ENCODE measurements around the gene ZEB2.

The ZEB2 gene

DNA sequence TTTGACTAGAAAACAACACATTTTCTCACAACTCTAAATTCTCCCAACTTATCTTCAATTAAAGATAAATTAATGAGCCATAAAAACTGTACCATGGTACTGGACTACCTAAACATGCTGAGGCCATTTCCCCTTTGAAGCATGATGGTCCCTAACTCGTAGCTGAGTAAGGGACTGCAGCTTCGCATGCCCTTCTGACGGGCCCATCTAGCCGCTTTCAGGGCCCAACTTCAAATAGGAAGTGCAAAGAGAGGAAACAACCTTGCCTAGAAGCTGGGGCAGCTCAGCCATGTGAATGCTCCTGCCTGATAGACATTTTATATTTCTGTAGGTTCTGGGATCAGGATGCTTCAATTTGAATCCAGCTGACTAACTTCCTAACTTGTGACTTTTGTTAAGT is 72.4 kb downstream of the ZEB2 start:
- DNase-seq, result no peak

DNA sequence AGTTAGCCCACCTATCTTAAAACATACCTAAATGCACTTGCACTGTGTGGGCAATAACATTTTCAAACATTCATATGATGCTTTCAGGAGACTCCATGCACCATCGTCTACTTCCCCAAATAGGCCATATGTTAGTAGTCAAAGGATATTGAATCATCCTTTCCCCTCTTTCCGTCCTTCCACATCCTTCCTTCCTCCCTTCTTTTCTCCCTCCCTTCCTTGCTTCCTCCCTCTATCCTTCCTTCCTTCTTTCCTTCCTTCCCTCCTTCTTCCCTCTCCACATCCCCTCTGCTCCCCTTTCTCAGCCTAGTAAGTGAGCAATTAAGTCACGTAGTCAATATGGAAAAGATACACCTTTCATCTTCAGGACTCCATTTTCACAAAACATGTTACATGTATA is 73.8 kb downstream of the ZEB2 start:
- no peak for DNase-seq

DNA sequence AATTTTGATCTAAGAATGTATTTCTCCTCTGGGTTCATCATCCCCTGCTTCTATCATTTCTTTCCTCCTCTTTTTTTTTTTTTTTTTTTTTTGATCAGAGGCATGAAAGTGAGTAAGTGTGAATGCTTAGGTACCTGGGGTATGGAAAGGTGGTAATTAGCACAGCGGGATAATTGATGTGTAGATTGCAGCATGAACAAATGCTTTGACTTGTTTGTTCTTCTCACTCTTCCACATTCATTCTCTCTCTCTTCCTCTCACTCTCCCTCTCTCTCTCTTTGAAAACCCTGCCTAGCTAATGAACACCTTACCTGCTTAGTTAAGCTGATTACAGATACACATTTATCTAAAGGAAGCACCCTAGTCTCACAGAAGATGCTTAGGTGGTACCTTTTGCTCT is 74.7 kb downstream of the ZEB2 start:
- DNase-seq, result no peak

DNA sequence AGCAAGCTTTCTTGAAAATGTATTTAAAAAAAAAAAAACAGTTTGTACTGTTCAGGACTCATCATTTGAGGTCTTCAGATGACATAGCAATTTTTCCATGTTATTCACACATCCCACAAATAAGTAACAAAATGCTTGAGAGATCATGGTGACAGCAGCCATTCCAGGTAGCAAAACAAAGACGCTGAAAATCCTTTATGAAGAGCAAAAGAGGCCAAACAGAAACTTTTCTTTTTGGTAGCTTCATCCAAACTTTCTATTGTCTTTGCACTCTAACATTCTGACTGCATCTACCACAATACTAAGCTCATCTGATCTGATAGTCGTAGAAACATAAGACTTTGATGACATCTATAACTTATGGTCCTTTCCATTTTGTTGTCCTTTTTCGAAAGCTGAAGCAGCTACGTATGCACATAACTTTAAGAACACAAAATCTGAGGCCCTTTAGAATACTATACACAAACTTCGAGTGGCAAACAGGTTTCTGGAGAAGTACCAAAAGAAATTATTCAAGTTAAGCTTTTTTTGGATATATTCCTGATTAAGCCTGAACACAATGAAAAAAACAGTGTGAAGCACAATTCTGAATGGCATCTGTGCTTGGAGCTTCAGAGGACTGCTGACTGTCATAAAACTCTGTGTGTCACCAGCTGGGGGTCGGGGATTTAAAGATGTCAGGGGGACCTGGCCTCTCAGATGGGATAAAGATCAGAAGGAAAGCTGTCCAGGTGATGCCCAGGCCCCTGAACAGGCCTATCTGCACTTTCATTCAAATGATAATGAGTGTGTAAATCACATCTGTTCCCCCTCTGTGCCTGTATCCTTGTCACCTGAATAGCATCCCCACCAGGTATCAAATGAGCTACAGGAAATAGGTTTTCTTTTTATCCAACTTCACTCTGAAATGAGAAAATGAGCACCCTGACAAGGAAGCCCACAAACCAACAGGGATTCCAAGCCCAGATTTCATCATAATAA is 75.8 kb downstream of the ZEB2 start:
- no peak for DNase-seq

DNA sequence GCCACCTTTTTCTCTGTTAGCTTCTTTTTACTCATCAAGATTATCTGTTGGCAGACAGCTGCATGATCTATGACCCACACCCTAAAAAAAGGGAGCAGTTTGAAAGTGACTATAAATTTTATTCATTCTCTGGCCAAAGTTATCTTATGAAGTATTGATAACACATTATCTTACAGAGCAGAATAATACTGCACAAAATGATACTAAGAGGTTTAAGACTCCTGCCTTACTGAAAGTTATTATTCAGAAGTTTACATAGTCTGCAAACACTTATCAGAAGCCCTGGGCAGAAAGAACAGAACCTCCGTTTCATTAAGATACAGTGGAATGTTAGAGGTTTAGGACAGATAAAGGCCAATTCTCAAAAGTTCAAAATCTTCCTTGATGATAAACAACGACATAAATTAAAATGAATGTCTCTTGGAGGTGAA is 78.2 kb downstream of the ZEB2 start:
- no peak for DNase-seq

DNA sequence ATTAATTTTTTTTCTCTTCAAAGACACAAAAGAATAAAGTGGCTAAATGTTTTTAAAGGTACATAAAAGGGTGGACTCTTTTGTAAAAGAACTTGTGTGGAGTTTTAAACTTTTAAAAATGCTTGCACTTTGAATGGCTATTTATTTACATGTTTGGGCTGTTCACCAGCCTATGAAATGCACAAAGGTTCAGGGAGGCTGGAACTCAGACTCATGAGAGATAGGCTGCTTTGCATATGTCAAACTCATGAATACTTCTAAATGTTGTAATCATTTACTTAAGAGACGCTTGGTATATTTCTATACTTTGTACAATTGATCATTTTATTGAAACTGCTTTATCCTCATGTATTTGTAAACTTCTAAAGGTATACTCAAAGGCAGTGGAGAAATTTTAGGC is 79.9 kb downstream of the ZEB2 start:
- no peak for DNase-seq

DNA sequence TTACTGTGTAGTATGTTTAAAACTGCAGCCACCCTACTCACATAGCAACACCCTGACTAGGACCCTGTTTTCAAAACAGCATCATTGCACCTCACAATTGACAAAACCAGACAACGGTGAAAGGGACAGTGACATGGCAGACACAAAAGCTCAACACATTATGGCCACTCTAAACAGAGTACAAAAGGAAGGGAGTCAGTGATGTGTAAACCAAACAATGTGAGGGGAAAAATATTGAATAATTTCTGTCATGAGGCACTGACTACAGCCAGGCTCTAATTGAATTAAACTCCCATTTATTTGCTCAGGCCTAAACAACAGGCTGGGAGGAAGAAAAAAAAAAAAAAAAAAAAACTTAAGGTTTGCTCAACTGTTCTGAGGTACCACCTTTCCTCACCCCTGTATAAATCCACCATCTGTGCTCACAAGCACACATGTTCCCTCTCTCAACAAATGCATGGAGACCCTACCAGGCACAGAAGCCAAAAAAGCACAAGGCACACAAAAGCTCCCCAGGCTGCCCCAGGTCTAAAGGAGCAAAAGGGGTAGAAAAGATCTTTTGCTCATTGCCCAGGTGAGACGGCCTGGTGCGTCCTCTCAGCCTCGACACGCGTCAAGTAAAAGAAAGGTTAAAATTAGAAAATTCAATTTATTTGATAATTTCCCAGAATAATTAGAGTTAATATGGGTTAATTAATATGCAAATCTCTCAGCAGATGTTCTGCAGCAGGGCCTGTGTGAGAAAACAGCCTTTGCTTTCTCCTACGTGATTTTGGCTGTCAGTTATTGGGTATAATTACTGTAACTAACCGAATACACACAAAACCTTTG is 80.9 kb downstream of the ZEB2 start:
- no peak for DNase-seq

DNA sequence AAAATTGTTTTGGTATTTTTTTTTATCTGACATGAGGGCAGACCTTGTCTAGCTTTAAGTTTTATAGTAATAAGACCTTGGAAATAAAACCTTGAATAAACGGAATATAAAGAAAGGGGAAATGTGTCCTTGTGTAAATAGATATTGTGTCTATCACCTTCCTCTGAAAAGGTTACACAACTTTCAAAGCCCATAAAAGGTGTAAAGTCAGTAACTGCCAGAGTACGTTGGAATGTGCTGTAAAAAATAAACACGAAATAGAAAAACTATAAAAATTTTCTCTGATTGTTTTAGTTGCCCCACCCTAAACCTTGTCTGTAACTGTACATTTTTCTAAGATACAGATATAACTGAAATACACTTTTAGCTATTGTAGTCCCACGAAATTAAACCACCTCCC is 82.3 kb downstream of the ZEB2 start:
- no peak for DNase-seq

DNA sequence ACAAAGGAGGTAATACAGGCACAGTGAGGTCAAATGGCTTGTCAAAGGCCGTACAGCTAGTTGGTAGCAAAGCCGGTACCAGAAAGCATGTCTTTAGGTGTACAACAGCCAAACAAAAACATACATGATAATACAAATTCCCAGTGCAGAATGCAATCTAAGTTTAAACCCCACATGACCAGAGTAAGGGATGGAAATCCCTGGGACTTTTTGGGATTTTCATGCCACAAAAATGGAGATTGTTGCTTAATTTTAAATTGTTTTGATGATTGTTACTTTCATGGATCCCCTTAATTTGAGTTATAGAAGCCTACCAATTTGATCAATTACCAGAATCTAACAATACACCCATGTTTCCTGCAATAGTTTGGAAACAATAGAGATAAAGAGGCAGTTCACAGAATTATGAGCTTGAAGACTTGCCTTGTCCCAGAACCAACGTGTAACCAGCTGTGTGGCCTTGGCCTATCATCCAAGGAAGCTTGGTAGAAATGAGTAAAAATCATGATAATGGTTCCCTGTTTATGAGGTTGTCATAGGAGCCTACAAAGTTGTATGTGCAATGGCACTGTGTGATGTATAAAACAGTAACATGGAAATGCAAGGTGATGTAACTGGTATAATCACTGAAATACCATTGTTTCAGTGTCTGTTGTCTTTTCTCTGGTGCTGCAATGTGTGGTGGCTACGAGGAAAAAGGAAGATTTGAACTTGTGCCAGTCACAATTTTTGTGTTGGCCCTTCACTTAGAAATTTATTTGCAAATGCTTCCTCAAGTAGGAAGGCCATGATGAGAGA is 85.3 kb downstream of the ZEB2 start:
- DNase-seq, result no peak

DNA sequence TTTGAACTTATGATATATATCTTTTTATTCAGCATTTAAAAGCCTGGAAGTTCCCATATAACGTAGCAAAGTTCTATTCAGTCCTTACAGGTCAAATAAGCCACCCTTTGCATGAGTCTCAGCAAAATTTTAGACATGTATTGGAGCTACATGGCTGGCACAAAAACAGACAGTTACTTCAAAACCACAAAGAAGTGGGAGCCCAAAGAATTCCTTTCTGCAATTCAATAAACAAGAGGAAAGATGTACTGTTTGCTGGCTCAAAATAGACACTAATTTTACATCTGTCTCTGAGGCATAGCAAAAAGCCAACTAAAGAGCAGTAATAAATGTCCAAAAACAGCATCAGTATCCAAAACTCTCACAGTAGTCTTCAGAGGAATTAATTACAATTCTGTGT is 87.0 kb downstream of the ZEB2 start:
- DNase-seq, result no peak

DNA sequence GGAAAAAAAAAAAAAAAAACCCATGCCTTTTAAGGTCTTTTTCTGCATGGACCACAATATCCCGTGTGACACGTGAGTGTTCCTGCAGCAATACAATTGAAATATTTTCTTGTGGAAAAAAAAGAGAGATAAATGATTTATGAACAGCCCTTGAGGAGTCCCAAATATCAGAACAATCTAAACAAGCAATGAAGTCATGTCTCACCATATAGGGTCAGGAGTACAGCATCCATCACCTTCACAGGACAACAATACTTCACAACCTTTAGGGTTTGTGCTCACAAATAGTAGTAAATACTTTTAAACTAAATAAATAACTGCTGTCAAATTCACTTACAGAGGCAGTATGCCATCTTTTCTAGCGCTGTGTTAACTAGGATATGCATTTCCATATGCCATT is 87.9 kb downstream of the ZEB2 start:
- DNase-seq, result no peak

DNA sequence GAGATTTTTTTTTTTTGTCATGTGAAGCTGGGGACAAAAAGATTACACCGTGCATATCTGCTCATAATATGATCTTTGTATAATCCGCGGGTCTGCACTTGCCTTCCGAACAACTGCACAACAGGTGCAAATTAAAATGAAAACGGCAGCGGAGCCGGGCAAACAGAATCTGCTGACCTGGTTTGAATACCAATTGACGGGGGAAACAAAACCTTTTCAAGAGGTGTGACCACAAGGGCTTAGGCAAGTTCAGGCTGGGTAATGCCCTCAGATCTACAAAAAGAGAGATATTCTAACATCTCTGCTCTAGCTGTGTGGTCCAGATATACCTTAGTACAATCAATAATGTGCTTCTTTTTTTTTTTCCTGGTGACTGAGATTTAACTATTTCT is 88.5 kb downstream of the ZEB2 start:
- DNase-seq, result peak; percentile 54

DNA sequence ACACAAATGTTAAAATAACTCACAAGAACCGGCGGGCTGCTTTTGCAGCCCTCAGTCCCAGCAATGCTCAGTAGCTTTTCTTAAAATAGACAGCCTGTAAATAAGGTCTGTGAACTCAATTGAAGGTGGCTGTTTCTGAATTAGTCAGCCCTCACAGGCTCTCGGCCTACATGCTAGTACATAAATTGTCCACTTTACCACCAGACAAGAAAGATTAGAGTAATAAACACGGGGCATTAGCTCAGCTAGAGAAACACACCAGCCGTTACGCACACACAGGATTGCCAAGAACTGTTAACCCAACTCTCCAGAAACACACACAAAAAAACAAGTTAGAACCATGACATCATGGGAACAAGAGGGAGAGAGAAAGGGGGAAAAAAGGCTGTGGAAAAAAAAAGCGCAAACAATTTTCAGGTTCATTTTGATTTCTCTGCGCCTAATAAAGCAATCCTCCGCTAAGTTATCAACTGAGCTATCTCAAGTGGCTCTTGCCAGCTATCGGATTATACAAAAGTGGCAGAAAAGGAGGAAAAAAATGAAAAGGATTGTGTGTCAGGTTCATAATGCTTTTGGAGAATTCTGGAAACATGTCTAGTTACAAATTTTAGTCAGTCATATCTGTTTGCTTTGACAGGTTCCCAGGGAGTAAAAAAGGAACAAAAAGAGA is 89.1 kb downstream of the ZEB2 start:
- DNase-seq, result no peak

DNA sequence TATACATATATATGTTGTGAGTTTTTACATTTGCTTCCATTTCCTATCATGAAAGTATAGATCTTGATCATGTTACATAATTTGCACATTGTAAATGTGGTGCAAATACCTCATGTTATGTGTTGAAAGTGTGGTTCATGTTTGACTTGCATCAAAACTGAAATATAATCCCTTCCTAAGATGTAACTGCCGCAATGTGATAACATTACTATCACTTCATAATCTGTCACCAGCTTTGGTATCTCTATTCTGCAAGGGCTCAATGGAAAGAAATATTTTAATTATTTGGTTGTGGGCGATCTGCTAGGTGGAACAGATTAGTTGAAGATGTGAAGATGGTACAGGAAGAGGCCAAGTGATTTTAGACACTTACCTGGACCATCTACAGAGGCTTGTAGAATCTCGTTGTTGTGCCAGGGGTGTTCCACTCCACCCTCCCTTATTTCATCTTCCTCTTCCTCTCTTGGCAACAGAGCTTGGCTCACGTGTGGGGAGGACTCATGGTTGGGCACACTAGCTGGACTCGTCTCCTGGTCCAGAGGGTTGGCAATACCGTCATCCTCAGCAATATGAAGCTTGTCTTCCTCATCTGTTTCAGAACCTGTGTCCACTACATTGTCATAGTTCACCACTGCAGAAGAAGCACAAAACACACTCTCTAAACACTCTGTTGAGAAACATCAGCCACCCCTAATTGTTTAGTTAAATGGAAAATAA is 90.4 kb downstream of the ZEB2 start:
- DNase-seq, result no peak

DNA sequence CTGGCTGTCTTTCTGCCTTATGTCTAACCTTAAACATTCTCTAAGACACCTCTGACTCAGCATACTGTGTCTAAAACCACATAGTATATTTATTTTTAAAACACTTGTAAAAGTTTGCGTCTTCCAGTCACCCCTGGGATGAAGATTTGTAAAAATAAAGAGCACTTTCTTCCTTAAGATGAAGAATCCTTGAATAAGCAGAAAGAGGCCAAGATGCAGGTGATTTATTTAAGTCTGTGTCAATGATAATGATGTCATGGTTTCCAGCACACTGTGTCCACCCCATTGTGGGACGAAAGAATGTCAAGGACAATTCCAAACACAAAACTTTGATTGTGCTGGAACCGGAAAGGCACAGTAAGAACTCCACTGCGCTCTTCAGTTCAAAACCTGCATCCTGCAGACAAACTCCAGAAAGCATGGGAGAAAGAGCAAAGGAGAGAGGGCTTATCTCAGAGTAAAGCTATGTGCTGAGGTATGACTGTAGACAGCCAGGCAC is 92.9 kb downstream of the ZEB2 start:
- DNase-seq, result no peak

DNA sequence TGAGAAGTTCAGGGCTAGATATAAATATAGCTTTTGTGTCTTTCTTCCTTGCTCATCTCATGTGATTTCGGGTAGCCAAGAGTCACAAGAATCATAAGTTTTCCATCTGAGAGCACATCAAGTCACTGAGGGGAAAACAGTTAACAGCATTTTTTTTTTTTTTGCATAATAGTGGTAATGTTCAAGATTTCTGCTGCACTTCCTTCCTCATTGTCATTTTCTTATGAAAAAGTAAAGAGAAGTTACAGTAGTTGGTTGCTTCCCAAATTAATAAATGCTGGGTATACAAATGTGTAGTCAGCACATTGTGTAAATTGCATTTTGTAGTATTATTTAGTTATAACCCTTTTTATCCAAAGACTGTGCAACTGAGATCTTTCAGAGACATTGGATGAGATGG is 93.6 kb downstream of the ZEB2 start:
- no peak for DNase-seq

DNA sequence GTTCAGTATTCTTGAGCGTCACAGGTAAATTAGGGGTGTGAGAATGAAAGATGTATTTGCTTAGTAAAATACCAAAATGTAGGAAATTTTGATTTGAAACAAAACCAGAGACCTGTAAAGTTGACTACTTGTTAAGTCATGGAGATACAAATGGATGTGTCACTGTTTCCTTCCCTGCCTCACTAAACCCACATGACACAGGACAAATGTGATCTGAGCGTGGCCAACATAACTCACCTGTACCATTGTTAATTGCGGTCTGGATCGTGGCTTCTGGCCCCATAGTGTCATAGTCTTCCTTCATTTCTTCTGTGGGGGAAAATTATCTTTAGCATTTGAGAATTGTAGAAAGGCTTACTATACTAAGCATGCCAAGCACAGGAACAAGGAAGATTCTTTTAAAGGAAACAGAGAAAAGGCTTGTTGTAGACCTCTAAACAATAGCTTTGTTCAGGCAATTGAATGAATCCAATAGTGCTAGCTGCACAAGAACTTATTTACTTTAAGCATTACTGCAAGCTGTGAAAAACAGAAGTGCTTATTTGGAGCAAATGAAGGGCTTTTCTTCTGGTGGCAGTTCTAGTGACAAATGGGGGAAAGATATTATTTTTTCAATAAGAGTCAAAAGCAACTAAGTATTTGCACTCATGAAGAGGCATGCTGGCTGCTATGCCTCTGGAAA is 95.2 kb downstream of the ZEB2 start:
- no peak for DNase-seq

DNA sequence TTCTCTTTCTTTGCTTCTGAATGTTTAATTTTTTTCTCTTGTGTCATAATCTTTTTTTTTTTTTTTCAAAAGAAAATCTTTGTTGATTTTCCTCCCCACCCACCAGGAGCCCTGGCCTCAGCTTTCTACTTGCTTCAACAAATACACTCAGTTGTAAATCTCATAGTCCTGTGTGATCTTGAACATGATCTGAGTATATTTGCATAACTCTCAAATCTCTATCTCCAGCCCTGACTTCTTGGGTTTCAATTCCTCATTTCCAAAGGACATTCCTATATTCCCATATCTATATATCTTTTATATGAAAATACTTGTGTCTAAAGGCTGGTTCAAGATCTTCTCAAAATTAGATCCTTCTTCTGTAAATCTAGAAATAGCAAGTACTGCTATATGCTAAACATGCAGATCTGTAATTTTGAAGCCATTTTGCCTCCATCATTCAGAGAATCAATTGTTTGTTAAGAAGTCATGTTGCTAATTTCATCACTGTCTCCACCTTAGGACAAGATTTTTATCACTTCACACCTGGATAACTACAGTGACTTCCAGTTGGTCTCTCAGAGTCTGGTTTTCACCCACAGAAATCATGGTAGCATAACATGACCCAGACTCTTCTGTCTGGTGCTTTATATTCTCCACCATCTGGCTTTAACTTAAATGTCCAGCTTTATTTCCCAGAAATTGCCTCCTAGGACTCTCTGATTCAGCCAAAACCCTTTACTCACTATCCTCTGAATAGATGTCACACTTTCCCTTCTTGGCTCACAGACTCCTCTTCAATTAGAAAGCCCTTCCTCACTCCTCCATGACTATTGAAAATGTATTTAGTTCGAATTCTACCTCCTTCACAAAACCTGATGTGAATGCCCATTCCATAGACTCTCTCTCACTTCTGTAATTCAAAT is 98.1 kb downstream of the ZEB2 start:
- DNase-seq, result no peak

DNA sequence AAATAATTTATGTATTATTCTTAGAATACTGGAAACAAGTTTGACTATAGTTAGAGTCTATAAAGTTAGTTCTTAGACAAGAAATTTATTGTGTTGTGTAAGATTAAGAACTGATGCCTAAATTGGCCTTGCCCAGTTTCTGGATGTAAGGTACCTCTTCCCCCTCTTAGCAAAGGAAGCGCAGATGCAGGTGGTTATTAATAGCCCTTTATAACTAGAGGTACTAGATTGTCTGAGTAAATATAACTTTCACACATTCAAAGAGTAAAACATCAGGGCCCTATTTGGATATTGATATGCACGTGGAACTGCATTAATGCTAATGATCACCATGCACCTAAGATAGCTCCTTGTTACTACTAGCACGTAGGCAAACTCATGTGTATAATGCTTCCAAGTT is 100.7 kb downstream of the ZEB2 start:
- DNase-seq, result no peak

DNA sequence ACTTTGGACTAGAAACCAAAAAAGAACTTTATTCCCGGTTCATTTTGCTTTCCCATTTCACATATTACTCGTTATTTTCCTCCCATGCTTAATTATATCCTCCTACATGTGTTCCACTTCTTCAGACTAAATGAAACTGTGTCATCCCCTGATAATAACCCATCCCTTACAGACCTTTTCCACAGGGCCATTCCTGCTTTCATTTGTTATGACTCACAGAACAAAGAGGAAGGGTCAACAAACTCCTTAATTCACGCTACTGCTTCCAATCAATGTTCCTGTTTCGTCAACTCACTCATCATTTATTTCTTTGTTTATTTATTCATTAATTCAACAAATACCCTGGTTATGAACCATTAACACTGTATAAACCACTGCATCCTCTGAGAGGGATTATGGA is 104.5 kb downstream of the ZEB2 start:
- no peak for DNase-seq

Measured in DMS79 (cell line).